Stomach (tissue), 9 donors: ENCODE measurements around the gene GCNA. TPM values are rescaled to one million over a fixed set of nuclear protein-coding genes. Genes with fewer than 3 reads are reported as not detected.
A peak's percentile ranks its signal among the peaks of the same experiment; 100 is the strongest.

Experiments
- DNase-seq, 2 donors: peaks; one replicate each; pipeline versions ENCODE4 v3.0.0 to v3.0.0-alpha.2; 2013 to 2019
- H3K27ac ChIP-seq, 5 donors: fragments of 200-600 bp in 4 of 5; sonication (generic) in 4 of 5; one replicate each; pipeline ENCODE4 v1.5.1; 2013 to 2019; ENCODE audit warnings: mild to moderate bottlenecking in 1 of 5, moderate library complexity in 1 of 5
- H3K27me3 ChIP-seq, 3 donors: fragments of 200-600 bp; sonication (generic); one replicate each; pipeline ENCODE4 v1.5.1; 2017 to 2019; ENCODE audit warnings: mixed run types in 1 of 3
- H3K36me3 ChIP-seq, 4 donors: fragments of 200-600 bp; sonication (generic); 1 replicate in 3 of 4; 2 replicates in 1 of 4; pipeline ENCODE4 v1.5.1; 2016 to 2019
- H3K4me1 ChIP-seq, 4 donors: fragments of 200-600 bp; sonication (generic); one replicate each; pipeline ENCODE4 v1.5.1; 2016 to 2019
- H3K4me3 ChIP-seq, 4 donors: fragments of 200-600 bp; sonication (generic) in 3 of 4; one replicate each; pipeline ENCODE4 v1.5.1; 2016 to 2019; ENCODE audit warnings: mild to moderate bottlenecking in 1 of 4
- H3K9me3 ChIP-seq, 4 donors: fragments of 200-600 bp; sonication (generic); one replicate each; pipeline ENCODE4 v1.5.1; 2016 to 2019
- EP300 ChIP-seq: sonication (generic); formaldehyde crosslinking; IDR thresholded peaks from one replicate; pipeline ENCODE4 v1.6.1; 2017; ENCODE audit warnings: antibody characterized with exemption
- POLR2A ChIP-seq, 4 donors: fragments of 450-650 bp; IDR thresholded peaks; one replicate each; pipeline ENCODE4 v1.6.1; 2016; ENCODE audit warnings: antibody characterized with exemption in 4 of 4, control low read depth in 2 of 4, mild to moderate bottlenecking in 1 of 4, moderate library complexity in 1 of 4
- POLR2AphosphoS5 ChIP-seq, 3 donors: sonication (generic); formaldehyde crosslinking; IDR thresholded peaks; one replicate each; pipeline ENCODE4 v1.6.1; 2016; ENCODE audit warnings: antibody characterized with exemption in 3 of 3
- WGBS, 5 donors: extraction: QIAGEN DNeasy Blood & Tissue Kit in 3 of 5; methylation state at CpG; one replicate each; pipeline versions ENCODE4 v1.1.5 to v1.1.7; 2013 to 2018; 5-methylcytosine and 5-hydroxymethylcytosine counted together
- intact Hi-C: fragments of 100-400 bp; cut with DNase I; formaldehyde crosslinking; loops from one replicate; pipeline ENCODE4 v1.15.1; 2023; ENCODE audit warnings: low total_unique reads
- polyA plus RNA-seq, 3 donors: library from polyadenylated mRNA; stranded (reverse); fragments of 200-250 nt; gene quantifications; one replicate each; pipeline ENCODE4 v1.2.3, GENCODE V29; 2013
- total RNA-seq, 5 donors: library from RNA; depleted of rRNA; stranded (reverse); fragments of >200 nt; gene quantifications; one replicate each; pipeline versions ENCODE4 v1.1.0 to v1.2.3, GENCODE V29; 2014 to 2016
- TF ChIP-seq, protein P1 (sequence below), 7 experiments: fragments of 450-650 bp in 4 of 7; fragments of 200-600 bp in 3 of 7; sonication (generic) in 3 of 7; IDR thresholded peaks; one replicate each; pipeline ENCODE4 v1.5.1; 2016 to 2019; ENCODE audit warnings: antibody characterized with exemption in 7 of 7, control low read depth in 2 of 7, mild to moderate bottlenecking in 1 of 7
- donor health status: healthy with polysubstance abuse.
- donor health status: Bipolar disorder and iron deficiency.
- donor health status: healthy.

The GCNA gene
- total and polyA plus RNA-seq, 8 donors, result 0.46 to 18.3 (median 2.0) TPM

DNA sequence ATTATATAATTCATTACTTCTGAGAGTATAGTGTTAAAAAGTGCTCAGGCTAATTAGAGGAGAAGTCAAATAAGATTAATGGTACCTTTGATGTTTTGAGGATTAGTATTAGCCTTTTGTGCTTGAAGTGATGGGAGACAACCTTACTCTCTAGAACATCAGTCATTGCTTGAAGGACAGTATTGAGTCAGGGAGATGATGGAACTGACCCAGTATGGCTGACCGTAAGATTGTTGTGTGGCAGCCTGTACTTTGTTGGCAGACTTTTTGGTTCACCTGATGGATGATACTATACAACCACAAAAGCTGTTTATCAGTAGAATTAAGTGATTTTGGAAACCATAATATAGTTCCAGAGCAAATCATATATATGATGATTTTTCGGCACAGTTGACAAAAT lies 35.4 kb upstream of the GCNA start:
- Histone ChIP-seq H3K9me3 (no peaks in the 10 kb centered on the region), H3K27ac (peak overlapping the region in 3 of 5 donors; percentile 2 to 51 (median 33)), H3K4me1 (peaks cover 0 to 76% (median 44%) of the 10 kb centered on the region in 4 donors), H3K36me3 (peaks cover 7 to 43% (median 27%) of the 10 kb centered on the region in 4 donors), H3K27me3 (peaks cover 0 to 4% (median 0%) of the 10 kb centered on the region in 3 donors), H3K4me3 (no peak overlapping the region)
- 68 to 89% (median 87%) methylated on average over 2 of the region's 2 CpGs for WGBS, 5 donors
- DNase-seq, result no peak
- intact Hi-C loops, result no loop called here
- TF ChIP-seq POLR2AphosphoS5 (IDR thresholded peaks at IDR 0.05), result no peak

DNA sequence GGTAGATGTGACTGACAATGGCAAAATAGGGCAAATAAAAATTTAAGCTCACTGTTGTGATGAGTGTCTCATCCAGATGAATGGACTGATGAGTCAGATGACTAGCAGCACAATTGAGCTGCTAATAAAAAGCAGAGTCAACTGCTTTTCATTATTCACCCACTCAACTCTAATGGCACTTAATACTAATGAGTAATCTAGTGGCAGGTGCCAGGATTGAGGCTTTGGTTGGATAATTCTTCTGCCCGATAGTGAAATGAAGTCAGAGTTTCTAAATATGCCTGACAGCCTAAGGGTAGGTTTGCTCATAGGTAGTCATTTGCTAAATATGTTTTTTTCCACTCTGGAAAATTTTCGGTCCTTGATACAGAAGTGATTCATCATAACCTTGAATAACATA lies 34.9 kb upstream of the GCNA start:
- Histone ChIP-seq H3K36me3 (peaks cover 7 to 43% (median 30%) of the 10 kb centered on the region in 4 donors), H3K4me3 (no peak overlapping the region), H3K9me3 (no peaks in the 10 kb centered on the region), H3K4me1 (peaks cover 0 to 71% (median 41%) of the 10 kb centered on the region in 4 donors), H3K27me3 (peaks cover 0 to 4% (median 0%) of the 10 kb centered on the region in 3 donors), H3K27ac (peak overlapping the region in 3 of 5 donors; percentile 2 to 51 (median 33))
- TF ChIP-seq POLR2AphosphoS5 (IDR thresholded peaks at IDR 0.05), result peak in 1 of 3 donors; percentile 39
- no peak for TF ChIP-seq POLR2A (IDR thresholded peaks at IDR 0.05)
- TF ChIP-seq EP300, result no peak
- 8 to 51% (median 26%) methylated on average over 2 of the region's 2 CpGs for WGBS, 5 donors
- intact Hi-C loops, result no loop called here
- peak in 1 of 2 donors; percentile 28 for DNase-seq

DNA sequence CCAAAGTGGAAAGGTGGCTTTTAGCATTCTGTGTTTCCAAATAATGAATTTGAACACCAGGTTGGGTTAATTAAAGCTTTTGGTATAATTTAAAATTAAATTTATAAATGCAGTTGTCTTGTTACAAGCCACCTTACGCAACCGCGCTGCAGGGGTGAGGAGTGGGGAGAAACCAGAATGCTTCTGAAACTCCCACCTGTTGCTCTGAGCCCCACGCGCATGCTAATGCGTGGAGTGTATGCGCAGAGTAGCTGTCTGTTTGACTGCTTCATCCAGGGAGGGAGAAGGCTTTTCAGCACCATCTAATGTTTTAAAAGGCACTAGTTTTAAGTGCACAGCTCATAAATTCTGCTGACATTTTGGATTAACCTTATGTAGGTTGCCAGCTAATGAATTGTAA lies 32.9 kb upstream of the GCNA start:
- Histone ChIP-seq H3K27me3 (no peaks in the 10 kb centered on the region), H3K4me3 (no peak overlapping the region), H3K27ac (no peak overlapping the region), H3K36me3 (peaks cover 7 to 59% (median 38%) of the 10 kb centered on the region in 4 donors), H3K4me1 (peaks cover 0 to 51% (median 26%) of the 10 kb centered on the region in 4 donors), H3K9me3 (no peaks in the 10 kb centered on the region)
- TF ChIP-seq POLR2AphosphoS5 (IDR thresholded peaks at IDR 0.05) (no peak), POLR2A (IDR thresholded peaks at IDR 0.05) (no peak), EP300 (no peak)
- TF ChIP-seq, protein P1, sequence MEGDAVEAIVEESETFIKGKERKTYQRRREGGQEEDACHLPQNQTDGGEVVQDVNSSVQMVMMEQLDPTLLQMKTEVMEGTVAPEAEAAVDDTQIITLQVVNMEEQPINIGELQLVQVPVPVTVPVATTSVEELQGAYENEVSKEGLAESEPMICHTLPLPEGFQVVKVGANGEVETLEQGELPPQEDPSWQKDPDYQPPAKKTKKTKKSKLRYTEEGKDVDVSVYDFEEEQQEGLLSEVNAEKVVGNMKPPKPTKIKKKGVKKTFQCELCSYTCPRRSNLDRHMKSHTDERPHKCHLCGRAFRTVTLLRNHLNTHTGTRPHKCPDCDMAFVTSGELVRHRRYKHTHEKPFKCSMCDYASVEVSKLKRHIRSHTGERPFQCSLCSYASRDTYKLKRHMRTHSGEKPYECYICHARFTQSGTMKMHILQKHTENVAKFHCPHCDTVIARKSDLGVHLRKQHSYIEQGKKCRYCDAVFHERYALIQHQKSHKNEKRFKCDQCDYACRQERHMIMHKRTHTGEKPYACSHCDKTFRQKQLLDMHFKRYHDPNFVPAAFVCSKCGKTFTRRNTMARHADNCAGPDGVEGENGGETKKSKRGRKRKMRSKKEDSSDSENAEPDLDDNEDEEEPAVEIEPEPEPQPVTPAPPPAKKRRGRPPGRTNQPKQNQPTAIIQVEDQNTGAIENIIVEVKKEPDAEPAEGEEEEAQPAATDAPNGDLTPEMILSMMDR (IDR thresholded peaks at IDR 0.05), result no peak
- intact Hi-C loops, result no loop called here
- 89 to 93% (median 91%) methylated on average over 6 to 7 of the region's 7 CpGs for WGBS, 5 donors
- peak in 1 of 2 donors; percentile 6 for DNase-seq

DNA sequence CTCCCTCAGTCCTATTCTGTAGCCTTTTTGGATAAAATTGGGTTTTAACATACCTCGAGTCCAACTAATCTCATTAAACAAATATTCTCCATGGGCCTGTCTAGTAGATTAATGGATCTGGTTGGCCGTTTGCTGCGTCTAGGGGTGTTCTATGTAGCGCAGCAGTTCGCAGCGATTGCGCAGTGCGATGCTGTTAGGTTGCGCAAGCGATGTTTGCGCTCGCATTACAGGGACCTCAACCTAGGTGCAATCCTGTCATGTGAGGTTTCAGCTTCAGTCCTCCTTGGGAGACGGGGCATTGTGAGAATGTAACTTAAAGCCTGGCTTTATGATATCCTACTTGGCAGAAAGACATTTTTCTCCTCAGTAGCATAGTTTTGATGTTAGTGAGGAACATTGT lies 31.4 kb upstream of the GCNA start:
- intact Hi-C loops, result no loop called here
- DNase-seq, result no peak

DNA sequence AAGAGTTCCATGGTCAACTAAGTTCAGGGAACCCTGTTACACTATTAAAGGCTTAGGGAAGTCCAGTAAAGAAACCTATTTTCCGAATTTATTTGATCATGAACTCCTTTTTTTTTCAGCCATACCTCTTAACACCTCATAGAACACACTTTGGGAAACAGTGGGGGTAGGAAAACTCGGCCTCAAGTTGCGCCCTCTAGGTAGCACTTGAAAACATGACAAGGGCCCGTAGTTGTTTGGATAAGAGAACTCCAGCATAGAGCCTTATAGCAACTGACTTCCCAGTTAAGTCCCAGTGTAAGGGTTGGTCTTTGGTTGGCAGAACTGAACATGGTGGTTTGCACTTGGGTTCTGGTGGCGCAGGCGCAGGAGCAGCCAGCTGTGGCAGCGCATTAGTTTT lies 30.9 kb upstream of the GCNA start:
- Histone ChIP-seq H3K27ac (no peak overlapping the region), H3K36me3 (peaks cover 7 to 71% (median 46%) of the 10 kb centered on the region in 4 donors), H3K4me3 (no peak overlapping the region), H3K4me1 (peaks cover 0 to 31% (median 12%) of the 10 kb centered on the region in 4 donors), H3K9me3 (no peaks in the 10 kb centered on the region), H3K27me3 (no peaks in the 10 kb centered on the region)
- WGBS, 5 donors, result 84 to 97% (median 90%) methylated on average over 7 of the region's 7 CpGs
- intact Hi-C loops, result no loop called here
- DNase-seq, result no peak
- TF ChIP-seq, protein P1 (IDR thresholded peaks at IDR 0.05), result no peak
- TF ChIP-seq POLR2A (IDR thresholded peaks at IDR 0.05) (no peak), EP300 (no peak), POLR2AphosphoS5 (IDR thresholded peaks at IDR 0.05) (no peak)

More for the DNA sequence above, 31.4 kb upstream of the GCNA start:
- Histone ChIP-seq H3K4me3 (no peak overlapping the region), H3K27ac (no peak overlapping the region), H3K36me3 (peaks cover 7 to 66% (median 42%) of the 10 kb centered on the region in 4 donors), H3K4me1 (peaks cover 0 to 36% (median 15%) of the 10 kb centered on the region in 4 donors), H3K9me3 (no peaks in the 10 kb centered on the region), H3K27me3 (no peaks in the 10 kb centered on the region)
- no peak for TF ChIP-seq POLR2A (IDR thresholded peaks at IDR 0.05)
- TF ChIP-seq, protein P1 (IDR thresholded peaks at IDR 0.05), result no peak
- no peak for TF ChIP-seq EP300
- 88 to 94% (median 92%) methylated on average over 13 of the region's 13 CpGs for WGBS, 5 donors
